Measurements from ENCODE around the gene LRRC74B.
"Not testable (repeated sequence)": the region's sequence is repeated elsewhere in the genome, so short reads cannot be mapped to it uniquely, and the experiment has no call there.

LRRC74B gene

GRCh38 chr22:21096878-21097277 lies 51.1 kb downstream of the LRRC74B start:
- H2BK15ac ChIP-seq (ENCODE audit: low read length); H3K79me1 ChIP-seq (ENCODE audit: low read depth, low read length); H3K4ac ChIP-seq (ENCODE audit: low read length); H2BK5ac ChIP-seq (ENCODE audit: low read length); H3K9ac ChIP-seq (ENCODE audit: low read depth, low read length, poor library complexity); H3K36me3 ChIP-seq (replicated peaks in 1 of 2; ENCODE audit: control insufficient read depth in 2 of 2, insufficient read depth in 2 of 2, low read length in 2 of 2); H3K4me1 ChIP-seq (ENCODE audit: control insufficient read depth in 2 of 2, insufficient read depth in 1 of 2, low read depth in 1 of 2, low read length in 2 of 2); H2AFZ ChIP-seq (ENCODE audit: low read length); H2BK12ac ChIP-seq (ENCODE audit: low read length); H4K91ac ChIP-seq (ENCODE audit: low read depth, low read length, poor library complexity); H2AK5ac ChIP-seq (ENCODE audit: low read depth, low read length); H3K14ac ChIP-seq (ENCODE audit: low read length); H4K8ac ChIP-seq (ENCODE audit: low read depth, low read length); H2BK120ac ChIP-seq (ENCODE audit: low read depth, low read length); H3K23ac ChIP-seq (ENCODE audit: low read depth, low read length, poor library complexity); H3K27ac ChIP-seq (replicated peaks; ENCODE audit: low read length); H3K9me3 ChIP-seq (replicated peaks in 1 of 2; ENCODE audit: control insufficient read depth in 2 of 2, insufficient read depth in 1 of 2, low read depth in 1 of 2, low read length in 2 of 2); H3K4me2 ChIP-seq (ENCODE audit: insufficient read depth, low read length, poor library complexity, severe bottlenecking); H3K18ac ChIP-seq (ENCODE audit: low read length); H3K4me3 ChIP-seq (ENCODE audit: low read length in 2 of 2); DNase-seq (ENCODE audit: low spot score): not testable (repeated sequence)
- H3K27me3 ChIP-seq (ENCODE audit: control insufficient read depth in 3 of 3, insufficient read depth in 3 of 3, low read depth in 1 of 3, low read length in 3 of 3): peaks cover 0 to 14% (median 0%) of the 10 kb centered on the region in 3 experiments
- no CpG with 5 or more reads among the region's 9 CpGs for WGBS, 2 donors (ENCODE audit: extremely low coverage in 2 of 2, insufficient read length in 2 of 2, insufficient replicate concordance in 1 of 2)

GRCh38 chr22:21098099-21098671 lies 52.4 kb downstream of the LRRC74B start:
- Histone ChIP-seq H4K91ac (ENCODE audit: low read depth, low read length, poor library complexity) (no peak overlapping the region), H2AFZ (ENCODE audit: low read length) (no peak overlapping the region), H3K27me3 (ENCODE audit: control insufficient read depth in 3 of 3, insufficient read depth in 3 of 3, low read depth in 1 of 3, low read length in 3 of 3) (peaks cover 0 to 14% (median 0%) of the 10 kb centered on the region in 3 experiments), H3K23ac (ENCODE audit: low read depth, low read length, poor library complexity) (no peak overlapping the region), H2AK5ac (ENCODE audit: low read depth, low read length) (no peak overlapping the region), H3K9ac (ENCODE audit: low read depth, low read length, poor library complexity) (no peak overlapping the region), H2BK15ac (ENCODE audit: low read length) (no peak overlapping the region), H3K9me3 (replicated peaks in 1 of 2; ENCODE audit: control insufficient read depth in 2 of 2, insufficient read depth in 1 of 2, low read depth in 1 of 2, low read length in 2 of 2) (no peaks in the 10 kb centered on the region), H2BK12ac (ENCODE audit: low read length) (no peak overlapping the region), H3K18ac (ENCODE audit: low read length) (no peak overlapping the region), H3K14ac (ENCODE audit: low read length) (no peak overlapping the region), H3K4me2 (ENCODE audit: insufficient read depth, low read length, poor library complexity, severe bottlenecking) (no peak overlapping the region), H4K8ac (ENCODE audit: low read depth, low read length) (no peak overlapping the region), H3K4me3 (ENCODE audit: low read length in 2 of 2) (no peak overlapping the region), H3K36me3 (replicated peaks in 1 of 2; ENCODE audit: control insufficient read depth in 2 of 2, insufficient read depth in 2 of 2, low read length in 2 of 2) (no peaks in the 10 kb centered on the region), H2BK5ac (ENCODE audit: low read length) (no peak overlapping the region), H2BK120ac (ENCODE audit: low read depth, low read length) (no peak overlapping the region), H3K4ac (ENCODE audit: low read length) (no peak overlapping the region), H3K79me1 (ENCODE audit: low read depth, low read length) (no peaks in the 10 kb centered on the region), H3K27ac (replicated peaks; ENCODE audit: low read length) (no peak overlapping the region), H3K4me1 (ENCODE audit: control insufficient read depth in 2 of 2, insufficient read depth in 1 of 2, low read depth in 1 of 2, low read length in 2 of 2) (peaks cover 0 to 2% of the 10 kb centered on the region in 2 donors)
- DNase-seq (ENCODE audit: low spot score): no peak
- no CpG with 5 or more reads among the region's 1 CpG for WGBS, 2 donors (ENCODE audit: extremely low coverage in 2 of 2, insufficient read length in 2 of 2, insufficient replicate concordance in 1 of 2)

GRCh38 chr22:21099578-21099977 lies 53.8 kb downstream of the LRRC74B start:
- no peak overlapping the region for H3K9ac ChIP-seq (ENCODE audit: low read depth, low read length, poor library complexity)
- no peak overlapping the region for H2BK120ac ChIP-seq (ENCODE audit: low read depth, low read length)
- no peak overlapping the region for H4K8ac ChIP-seq (ENCODE audit: low read depth, low read length)
- H3K79me1 ChIP-seq (ENCODE audit: low read depth, low read length): no peaks in the 10 kb centered on the region
- H3K27me3 ChIP-seq (ENCODE audit: control insufficient read depth in 3 of 3, insufficient read depth in 3 of 3, low read depth in 1 of 3, low read length in 3 of 3): peaks cover 0 to 14% (median 0%) of the 10 kb centered on the region in 3 experiments
- no peak for DNase-seq (ENCODE audit: low spot score)
- H2BK5ac ChIP-seq (ENCODE audit: low read length): no peak overlapping the region
- no peaks in the 10 kb centered on the region for H3K9me3 ChIP-seq (replicated peaks in 1 of 2; ENCODE audit: control insufficient read depth in 2 of 2, insufficient read depth in 1 of 2, low read depth in 1 of 2, low read length in 2 of 2)
- peaks cover 0 to 2% of the 10 kb centered on the region in 2 donors for H3K4me1 ChIP-seq (ENCODE audit: control insufficient read depth in 2 of 2, insufficient read depth in 1 of 2, low read depth in 1 of 2, low read length in 2 of 2)
- H2AK5ac ChIP-seq (ENCODE audit: low read depth, low read length): no peak overlapping the region
- no peak overlapping the region for H3K4me3 ChIP-seq (ENCODE audit: low read length in 2 of 2)
- no peak overlapping the region for H3K18ac ChIP-seq (ENCODE audit: low read length)
- no peak overlapping the region for H3K14ac ChIP-seq (ENCODE audit: low read length)
- H2BK15ac ChIP-seq (ENCODE audit: low read length): no peak overlapping the region
- H3K27ac ChIP-seq (replicated peaks; ENCODE audit: low read length): no peak overlapping the region
- H3K4me2 ChIP-seq (ENCODE audit: insufficient read depth, low read length, poor library complexity, severe bottlenecking): no peak overlapping the region
- H2AFZ ChIP-seq (ENCODE audit: low read length): no peak overlapping the region
- no peaks in the 10 kb centered on the region for H3K36me3 ChIP-seq (replicated peaks in 1 of 2; ENCODE audit: control insufficient read depth in 2 of 2, insufficient read depth in 2 of 2, low read length in 2 of 2)
- H4K91ac ChIP-seq (ENCODE audit: low read depth, low read length, poor library complexity): no peak overlapping the region
- H3K4ac ChIP-seq (ENCODE audit: low read length): no peak overlapping the region
- H2BK12ac ChIP-seq (ENCODE audit: low read length): no peak overlapping the region
- no peak overlapping the region for H3K23ac ChIP-seq (ENCODE audit: low read depth, low read length, poor library complexity)

GRCh38 chr22:21100149-21101032 lies 54.6 kb downstream of the LRRC74B start:
- Histone ChIP-seq H2BK15ac (ENCODE audit: low read length) (no peak overlapping the region), H3K27ac (replicated peaks; ENCODE audit: low read length) (no peak overlapping the region), H3K4ac (ENCODE audit: low read length) (no peak overlapping the region), H2AFZ (ENCODE audit: low read length) (no peak overlapping the region), H3K79me1 (ENCODE audit: low read depth, low read length) (no peaks in the 10 kb centered on the region), H3K14ac (ENCODE audit: low read length) (no peak overlapping the region), H2AK5ac (ENCODE audit: low read depth, low read length) (no peak overlapping the region), H3K27me3 (ENCODE audit: control insufficient read depth in 3 of 3, insufficient read depth in 3 of 3, low read depth in 1 of 3, low read length in 3 of 3) (peaks cover 0 to 14% (median 0%) of the 10 kb centered on the region in 3 experiments), H3K4me3 (ENCODE audit: low read length in 2 of 2) (no peak overlapping the region), H4K91ac (ENCODE audit: low read depth, low read length, poor library complexity) (no peak overlapping the region), H2BK12ac (ENCODE audit: low read length) (no peak overlapping the region), H3K18ac (ENCODE audit: low read length) (no peak overlapping the region), H3K9me3 (replicated peaks in 1 of 2; ENCODE audit: control insufficient read depth in 2 of 2, insufficient read depth in 1 of 2, low read depth in 1 of 2, low read length in 2 of 2) (no peaks in the 10 kb centered on the region), H4K8ac (ENCODE audit: low read depth, low read length) (no peak overlapping the region), H3K36me3 (replicated peaks in 1 of 2; ENCODE audit: control insufficient read depth in 2 of 2, insufficient read depth in 2 of 2, low read length in 2 of 2) (no peaks in the 10 kb centered on the region), H2BK5ac (ENCODE audit: low read length) (no peak overlapping the region), H2BK120ac (ENCODE audit: low read depth, low read length) (no peak overlapping the region), H3K4me2 (ENCODE audit: insufficient read depth, low read length, poor library complexity, severe bottlenecking) (no peak overlapping the region), H3K9ac (ENCODE audit: low read depth, low read length, poor library complexity) (no peak overlapping the region), H3K4me1 (ENCODE audit: control insufficient read depth in 2 of 2, insufficient read depth in 1 of 2, low read depth in 1 of 2, low read length in 2 of 2) (peaks cover 0 to 2% of the 10 kb centered on the region in 2 donors), H3K23ac (ENCODE audit: low read depth, low read length, poor library complexity) (no peak overlapping the region)
- WGBS, 2 donors (ENCODE audit: extremely low coverage in 2 of 2, insufficient read length in 2 of 2, insufficient replicate concordance in 1 of 2): no CpG with 5 or more reads among the region's 7 CpGs
- DNase-seq (ENCODE audit: low spot score): no peak

Data from neuronal stem cell (in vitro differentiated cells).